Left renal cortex interstitium (tissue), 4 donors: ENCODE results near the gene RPTOR. TPM values are rescaled to one million over a fixed set of nuclear protein-coding genes. Genes with fewer than 3 reads are reported as not detected.
"Not testable (repeated sequence)": the region's sequence is repeated elsewhere in the genome, so short reads cannot be mapped to it uniquely, and the experiment has no call there.

Experiments
- DNase-seq, 4 donors: peaks; one replicate each; pipeline ENCODE4 v3.0.0-alpha.2; 2013; ENCODE audit warnings: low read depth in 4 of 4, low spot score in 2 of 4, missing footprints in 1 of 4
- polyA plus RNA-seq, 4 donors: library from polyadenylated mRNA; unstranded; fragments of 120-200 nt; gene quantifications; one replicate each; pipeline ENCODE4 v1.2.1, GENCODE V29; 2013; ENCODE audit not compliant: insufficient read length in 4 of 4

RPTOR gene
- polyA plus RNA-seq, 4 donors = 16.5 to 25.0 (median 19.7) TPM

GRCh38 chr17:80608326-80608725 is 63.7 kb downstream of the RPTOR start:
- DNase-seq = no peak

DNA sequence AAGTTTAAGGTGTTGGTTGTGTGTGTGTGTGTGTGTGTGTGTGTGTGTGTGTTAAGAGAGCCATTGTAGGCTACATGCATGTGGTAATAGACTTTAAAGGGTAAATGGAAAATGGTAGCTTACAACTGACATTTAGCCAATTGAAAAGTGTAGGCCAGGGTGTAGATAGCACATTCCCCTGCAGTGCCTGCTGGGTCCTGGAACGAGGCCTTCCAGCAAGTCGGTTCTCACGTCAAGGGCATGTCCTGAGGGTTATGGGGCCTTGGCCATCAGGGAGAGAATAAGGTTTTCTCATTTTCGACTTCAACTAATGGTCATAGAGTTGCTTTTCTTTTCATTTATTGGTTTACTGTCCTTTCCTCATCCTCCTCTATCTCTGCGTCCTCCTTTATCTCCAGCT is 65.1 kb downstream of the RPTOR start:
- DNase-seq = no peak

DNA sequence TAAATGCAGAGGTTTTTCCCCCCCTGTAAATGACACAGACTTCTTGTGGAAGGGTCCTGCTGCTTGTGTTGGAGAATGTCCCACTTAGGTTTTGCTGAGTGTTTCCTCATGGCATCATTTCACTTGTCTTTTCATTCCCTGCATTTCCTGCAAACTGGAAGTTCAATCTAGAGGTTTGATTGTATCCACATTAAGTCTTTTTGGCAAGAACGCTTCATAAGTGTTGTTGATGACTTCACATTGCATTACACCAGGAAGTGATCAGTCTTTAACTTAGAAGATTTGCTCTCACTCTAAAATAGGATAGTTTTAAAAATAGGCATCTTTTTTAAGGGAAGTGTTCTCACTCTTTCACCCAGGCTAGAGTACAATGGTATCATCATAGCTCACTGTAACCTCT is 67.2 kb downstream of the RPTOR start:
- DNase-seq = no peak

GRCh38 chr17:80612997-80613731 is 68.5 kb downstream of the RPTOR start:
- DNase-seq = no peak

- DNase-seq = no peak
Measured at GRCh38 chr17:80613732-80614071, 69.1 kb downstream of the RPTOR start.

- DNase-seq = no peak
Measured at GRCh38 chr17:80614332-80615047, 69.9 kb downstream of the RPTOR start.

DNA sequence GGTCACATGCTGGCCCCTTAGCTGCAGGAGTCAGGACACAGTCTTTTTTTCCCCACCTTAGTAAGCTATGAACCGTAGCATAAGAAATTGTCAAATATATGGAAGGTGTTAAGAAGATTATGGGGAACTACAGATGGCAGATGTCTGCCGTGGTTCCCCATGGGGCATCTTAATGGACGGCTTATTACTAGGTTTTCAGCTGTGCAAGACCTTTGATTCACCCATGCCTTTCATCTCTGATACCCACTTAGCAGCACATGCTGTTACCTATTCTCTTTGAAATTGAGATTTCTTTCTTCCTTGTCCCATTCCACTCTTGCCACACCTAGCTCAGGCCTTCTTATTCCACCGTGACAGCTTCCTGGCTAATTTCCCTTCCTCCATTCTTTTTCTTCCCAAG is 70.7 kb downstream of the RPTOR start:
- no peak for DNase-seq

- DNase-seq = no peak
Measured at GRCh38 chr17:80616705-80617104, 72.1 kb downstream of the RPTOR start.

GRCh38 chr17:80618304-80618703 is 73.7 kb downstream of the RPTOR start:
- DNase-seq = no peak

GRCh38 chr17:80619535-80620235 is 75.0 kb downstream of the RPTOR start:
- no peak for DNase-seq

DNA sequence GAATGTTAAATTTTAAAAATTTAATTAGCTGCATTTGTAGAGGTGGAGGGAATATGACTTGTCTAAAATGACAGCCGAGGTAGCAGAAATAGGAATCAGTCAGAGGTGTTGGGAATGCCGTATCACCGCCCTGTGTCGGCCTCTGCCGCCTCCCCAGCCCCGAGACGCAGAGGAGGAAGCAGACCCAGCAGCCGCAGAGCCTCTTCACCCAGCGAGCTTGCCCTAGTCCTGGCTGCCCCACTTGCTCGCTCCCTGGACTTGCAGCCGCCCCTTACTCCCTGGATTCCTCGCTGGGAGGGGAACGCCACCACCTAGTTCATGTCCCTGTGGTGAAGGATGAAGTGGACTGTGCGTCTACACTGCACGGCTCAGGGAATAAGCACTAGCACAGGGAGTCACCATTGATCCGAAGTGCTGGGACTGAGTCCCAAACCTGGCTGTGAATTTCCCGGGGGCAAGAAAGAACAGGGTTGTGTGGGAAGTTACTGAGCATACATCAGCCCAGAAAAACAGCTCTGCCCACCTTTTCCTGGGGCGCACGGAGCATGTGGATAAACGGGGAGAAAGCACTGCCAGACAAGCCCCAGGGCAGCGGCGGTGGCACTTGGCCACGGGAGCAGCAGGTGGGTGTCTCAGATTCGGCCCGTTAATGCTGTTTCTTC is 76.8 kb downstream of the RPTOR start:
- DNase-seq = no peak

- DNase-seq = no peak
Measured at GRCh38 chr17:80621997-80622357, 77.3 kb downstream of the RPTOR start.

DNA sequence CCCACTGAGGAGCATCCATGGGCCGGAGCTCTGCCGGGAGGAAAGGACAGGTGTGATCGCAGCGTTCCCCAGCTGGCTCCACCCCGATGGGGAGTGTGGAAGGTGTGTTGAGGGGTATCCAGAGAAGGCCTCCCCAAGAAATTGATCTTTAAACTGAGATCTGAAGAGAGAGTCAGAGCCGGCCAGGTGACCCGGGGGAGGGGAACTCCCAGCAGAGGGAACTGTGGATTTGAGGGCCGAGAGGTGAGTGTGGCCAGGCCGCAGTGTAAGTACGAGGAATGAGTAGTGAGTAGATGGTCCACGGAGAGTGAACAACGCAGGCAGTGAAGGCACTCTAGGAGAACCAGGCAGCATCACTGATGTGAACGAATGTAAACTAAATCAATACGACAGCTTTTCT is 80.2 kb downstream of the RPTOR start:
- no peak for DNase-seq

- no peak for DNase-seq
Measured at GRCh38 chr17:80625627-80626026, 81.0 kb downstream of the RPTOR start.

- DNase-seq = not testable (repeated sequence)
Measured at GRCh38 chr17:80628881-80629280, 84.2 kb downstream of the RPTOR start.

GRCh38 chr17:80629298-80630028 is 84.8 kb downstream of the RPTOR start:
- no peak for DNase-seq

DNA sequence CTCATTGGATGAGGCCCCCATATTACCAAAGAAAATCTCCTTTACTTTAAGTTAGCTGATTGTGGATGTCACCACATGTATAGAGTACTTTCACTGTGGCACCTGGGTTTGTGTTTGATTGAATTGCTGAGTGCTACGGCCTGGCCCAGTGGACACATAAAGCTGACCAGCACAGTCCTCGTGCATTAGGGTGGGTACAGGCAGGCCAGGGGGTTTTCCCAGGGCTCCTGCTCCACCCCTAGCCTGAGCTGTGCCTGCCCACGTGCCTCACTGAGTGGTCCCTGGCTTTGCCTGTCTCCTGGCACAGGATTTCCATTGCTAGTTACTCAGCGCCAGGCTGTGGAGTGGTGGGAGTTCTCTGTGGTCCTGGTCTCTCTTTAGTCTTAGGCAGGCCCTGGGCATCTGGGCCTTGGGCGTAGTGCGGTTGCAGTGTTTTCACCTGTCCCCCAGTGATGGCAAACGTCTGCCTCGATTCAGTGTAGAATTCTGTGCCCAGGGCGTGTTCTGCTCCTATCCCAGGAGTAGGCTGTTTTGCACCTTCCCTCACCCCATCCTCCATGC is 86.0 kb downstream of the RPTOR start:
- DNase-seq = no peak

DNA sequence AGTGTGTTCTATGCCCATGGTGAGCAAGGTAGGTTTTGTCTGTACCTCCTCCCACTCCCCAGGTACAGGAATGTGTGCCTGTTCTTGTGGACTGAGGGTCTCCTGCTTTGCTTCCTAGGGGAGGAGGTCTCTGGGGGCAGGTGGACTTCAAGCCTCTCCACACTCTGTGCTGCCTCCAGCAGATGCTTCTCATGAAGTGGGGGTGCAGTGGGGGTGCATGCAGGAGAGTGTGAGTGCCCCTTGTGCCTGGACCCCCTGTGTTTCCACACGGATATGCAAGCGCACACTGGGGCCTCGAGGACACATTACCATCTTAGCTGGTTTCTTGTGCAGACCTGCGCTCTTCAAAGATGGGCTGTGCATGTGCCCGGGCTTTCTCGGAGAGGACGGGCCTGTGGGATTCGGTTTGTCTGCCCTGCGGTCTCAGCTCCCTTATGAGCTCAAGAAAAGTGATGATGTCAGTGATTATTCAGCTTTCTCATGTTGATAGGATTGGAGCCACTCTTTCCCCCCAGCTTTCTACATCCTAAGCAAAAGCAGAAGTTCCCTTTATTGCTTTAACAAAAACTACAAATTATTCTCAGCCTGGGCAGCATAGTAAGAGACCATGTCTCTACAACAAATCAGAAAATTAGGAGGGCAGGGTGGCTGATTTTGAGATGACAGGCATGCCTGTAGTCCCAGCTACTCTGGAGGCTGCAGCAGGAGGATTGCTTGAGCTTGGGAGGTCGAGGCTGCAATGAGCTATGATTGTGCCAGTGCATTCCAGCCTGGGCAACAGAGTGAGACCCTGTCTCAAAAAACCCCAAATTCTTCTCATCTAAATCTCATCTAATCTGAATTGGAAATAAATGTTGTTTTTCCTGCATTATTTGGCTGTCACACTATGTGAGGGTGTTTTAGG is 86.8 kb downstream of the RPTOR start:
- DNase-seq = no peak

DNA sequence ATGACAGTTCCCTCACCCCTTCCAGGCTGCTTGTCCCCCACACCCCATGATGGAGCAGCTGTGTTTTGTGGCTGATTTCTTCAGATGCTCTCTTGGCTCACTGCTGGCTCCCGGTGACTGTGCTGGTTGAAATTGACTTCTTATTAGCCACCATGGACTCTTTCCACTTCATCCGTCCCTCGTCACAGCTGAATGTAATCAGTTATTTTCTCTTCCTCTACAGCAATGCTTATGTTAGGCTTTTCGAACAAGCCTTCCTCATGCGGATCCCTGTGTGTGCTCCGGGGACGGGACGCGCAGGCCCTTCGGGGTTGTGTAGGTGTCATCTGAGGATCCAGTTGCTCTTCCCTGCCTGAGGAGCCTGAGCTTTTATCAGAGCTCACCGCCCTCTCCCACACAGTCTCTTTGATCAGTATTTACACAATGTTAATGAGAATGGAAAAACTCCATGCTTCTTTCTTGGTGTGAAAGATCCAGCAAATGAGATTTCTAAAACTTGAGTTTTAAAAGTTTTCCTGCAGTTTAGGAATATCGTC is 87.5 kb downstream of the RPTOR start:
- no peak for DNase-seq
